Adrenal gland (tissue), 5 donors: Measurements from ENCODE around the gene TEX14.

Experiments
- POLR2A ChIP-seq, 2 donors: fragments of 450-650 bp; IDR thresholded peaks; one replicate each; pipeline ENCODE4 v1.6.1; 2017; ENCODE audit warnings: antibody characterized with exemption in 2 of 2, mild to moderate bottlenecking in 2 of 2, moderate library complexity in 1 of 2
- TF ChIP-seq, protein P1 (sequence below), 6 experiments: fragments of 450-650 bp in 4 of 6; fragments of 200-600 bp in 2 of 6; sonication (generic) in 1 of 6; IDR thresholded peaks; 1 replicate in 5 of 6; 2 replicates in 1 of 6; pipeline versions ENCODE4 v1.5.1 to v1.8.0; 2016 to 2021; ENCODE audit warnings: antibody characterized with exemption in 6 of 6, mild to moderate bottlenecking in 2 of 6, moderate library complexity in 1 of 6
- donor health status: DM: no; HTN: no; CAD: no.

DNA sequence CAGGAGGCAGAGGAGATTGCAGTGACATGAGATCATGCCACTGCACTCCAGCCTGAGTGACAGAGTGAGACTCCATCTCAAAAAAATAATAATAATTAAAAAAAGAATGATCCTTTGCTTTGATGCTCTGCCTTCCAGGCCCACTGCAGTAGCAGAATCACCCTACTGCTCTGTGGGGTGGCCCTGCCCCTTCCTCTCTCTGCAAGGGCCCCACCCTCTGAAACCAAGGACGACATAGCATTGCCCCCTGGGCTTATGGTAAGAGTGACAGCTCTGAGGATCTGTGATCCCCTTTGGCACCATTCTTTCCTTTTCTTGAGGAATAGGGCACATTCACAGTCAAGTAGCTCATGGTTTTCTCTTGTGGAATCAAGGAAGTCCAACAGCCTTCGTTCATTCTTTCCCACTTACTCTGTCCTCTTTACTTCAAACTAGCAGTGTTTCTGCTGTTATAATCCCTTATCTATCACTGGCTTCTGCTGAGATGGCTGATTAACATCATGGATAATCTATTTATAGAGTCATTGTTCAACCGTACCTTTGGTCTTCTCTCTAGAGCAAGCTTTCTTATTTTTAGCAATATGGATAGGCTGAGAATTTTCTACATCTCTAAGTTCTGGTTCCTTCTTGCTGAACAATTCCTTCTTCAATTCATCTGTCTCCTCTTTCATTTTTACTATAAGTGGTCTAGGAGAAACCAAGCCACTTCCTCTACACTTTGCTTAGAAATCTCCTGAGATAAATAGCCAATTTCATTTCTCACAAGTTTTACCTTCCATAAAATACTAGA lies 14.7 kb upstream of the TEX14 start:
- no peak for TF ChIP-seq POLR2A (IDR thresholded peaks at IDR 0.05)
- TF ChIP-seq, protein P1, sequence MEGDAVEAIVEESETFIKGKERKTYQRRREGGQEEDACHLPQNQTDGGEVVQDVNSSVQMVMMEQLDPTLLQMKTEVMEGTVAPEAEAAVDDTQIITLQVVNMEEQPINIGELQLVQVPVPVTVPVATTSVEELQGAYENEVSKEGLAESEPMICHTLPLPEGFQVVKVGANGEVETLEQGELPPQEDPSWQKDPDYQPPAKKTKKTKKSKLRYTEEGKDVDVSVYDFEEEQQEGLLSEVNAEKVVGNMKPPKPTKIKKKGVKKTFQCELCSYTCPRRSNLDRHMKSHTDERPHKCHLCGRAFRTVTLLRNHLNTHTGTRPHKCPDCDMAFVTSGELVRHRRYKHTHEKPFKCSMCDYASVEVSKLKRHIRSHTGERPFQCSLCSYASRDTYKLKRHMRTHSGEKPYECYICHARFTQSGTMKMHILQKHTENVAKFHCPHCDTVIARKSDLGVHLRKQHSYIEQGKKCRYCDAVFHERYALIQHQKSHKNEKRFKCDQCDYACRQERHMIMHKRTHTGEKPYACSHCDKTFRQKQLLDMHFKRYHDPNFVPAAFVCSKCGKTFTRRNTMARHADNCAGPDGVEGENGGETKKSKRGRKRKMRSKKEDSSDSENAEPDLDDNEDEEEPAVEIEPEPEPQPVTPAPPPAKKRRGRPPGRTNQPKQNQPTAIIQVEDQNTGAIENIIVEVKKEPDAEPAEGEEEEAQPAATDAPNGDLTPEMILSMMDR (IDR thresholded peaks at IDR 0.05): no peak
